Ascending aorta (tissue), 2 donors: Measurements from ENCODE around the gene FNDC4. TPM values are rescaled to one million over a fixed set of nuclear protein-coding genes. Genes with fewer than 3 reads are reported as not detected.

Experiments used
- DNase-seq, 2 donors: peaks; one replicate each; pipeline ENCODE4 v3.0.0-alpha.2; 2019; ENCODE audit warnings: low spot score in 2 of 2
- H3K27ac ChIP-seq, 2 donors: fragments of 200-600 bp; sonication (generic); one replicate each; pipeline ENCODE4 v1.5.1; 2016 to 2017; ENCODE audit warnings: mild to moderate bottlenecking in 1 of 2
- H3K27me3 ChIP-seq: fragments of 200-600 bp; sonication (generic); one replicate; pipeline ENCODE4 v1.5.1; 2017
- H3K36me3 ChIP-seq, 2 donors: fragments of 200-600 bp; sonication (generic); one replicate each; pipeline ENCODE4 v1.5.1; 2016
- H3K4me1 ChIP-seq, 2 donors: fragments of 200-600 bp; sonication (generic); one replicate each; pipeline ENCODE4 v1.5.1; 2016 to 2017; ENCODE audit warnings: mild to moderate bottlenecking in 1 of 2
- H3K4me3 ChIP-seq, 2 donors: fragments of 200-600 bp; sonication (generic); one replicate each; pipeline ENCODE4 v1.5.1; 2016 to 2017; ENCODE audit warnings: mild to moderate bottlenecking in 1 of 2
- H3K9me3 ChIP-seq, 2 donors: fragments of 200-600 bp; sonication (generic); one replicate each; pipeline ENCODE4 v1.5.1; 2016
- CTCF ChIP-seq, 3 experiments: fragments of 200-600 bp in 2 of 3; fragments of 450-650 bp in 1 of 3; sonication (generic) in 2 of 3; IDR thresholded peaks; one replicate each; pipeline ENCODE4 v1.5.1; 2016 to 2019; ENCODE audit warnings: antibody characterized with exemption in 3 of 3, mild to moderate bottlenecking in 1 of 3, moderate library complexity in 1 of 3
- intact Hi-C: fragments of 100-400 bp; cut with DNase I; formaldehyde crosslinking; loops from one replicate; pipeline ENCODE4 v1.15.1; 2023
- total RNA-seq: library from RNA; depleted of rRNA; stranded (reverse); fragments of >200 nt; gene quantifications from one replicate; pipeline ENCODE4 v1.1.0, GENCODE V29; 2016

Gene FNDC4
- total RNA-seq, 1 donor from 2014 or later, result 18.1 TPM

DNA sequence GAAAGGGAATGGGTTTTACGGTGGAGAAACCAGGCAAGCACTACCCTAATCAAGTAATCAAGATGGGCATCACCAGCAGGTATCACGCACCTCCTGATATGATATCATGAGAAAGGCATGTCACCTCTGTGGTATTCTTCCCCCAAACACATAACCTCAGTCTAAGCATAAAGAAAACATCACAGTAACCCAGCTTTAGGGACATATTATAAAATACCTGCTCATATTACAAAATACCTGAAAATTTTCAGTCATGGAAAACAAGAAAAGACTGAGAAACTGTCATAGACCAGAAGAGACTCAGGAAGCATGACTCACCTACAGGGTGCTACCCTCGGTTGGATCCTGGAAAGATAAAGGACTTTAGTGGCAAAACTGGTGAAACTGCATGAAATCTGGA is 32.2 kb upstream of the FNDC4 start:
- no peaks in the 10 kb centered on the region for H3K9me3 ChIP-seq
- no peaks in the 10 kb centered on the region for H3K4me1 ChIP-seq
- H3K36me3 ChIP-seq, result no peaks in the 10 kb centered on the region
- no peaks in the 10 kb centered on the region for H3K27me3 ChIP-seq
- no peak overlapping the region for H3K27ac ChIP-seq
- intact Hi-C loops, result no loop called here
- H3K4me3 ChIP-seq, result no peak overlapping the region
- no peak for TF ChIP-seq CTCF (IDR thresholded peaks at IDR 0.05)
- DNase-seq, result no peak

GRCh38 chr2:27522400-27522945 is 27.5 kb upstream of the FNDC4 start:
- Histone ChIP-seq H3K4me3 (no peak overlapping the region), H3K27me3 (no peaks in the 10 kb centered on the region), H3K27ac (no peak overlapping the region), H3K4me1 (no peaks in the 10 kb centered on the region), H3K9me3 (no peaks in the 10 kb centered on the region), H3K36me3 (no peaks in the 10 kb centered on the region)
- DNase-seq, result no peak
- intact Hi-C loops, result no loop called here
- TF ChIP-seq CTCF (IDR thresholded peaks at IDR 0.05), result no peak

GRCh38 chr2:27520316-27520715 is 25.3 kb upstream of the FNDC4 start:
- H3K27ac ChIP-seq, result no peak overlapping the region
- intact Hi-C loops, result no loop called here
- no peak for DNase-seq
- no peak for TF ChIP-seq CTCF (IDR thresholded peaks at IDR 0.05)
- H3K9me3 ChIP-seq, result no peaks in the 10 kb centered on the region
- H3K27me3 ChIP-seq, result no peaks in the 10 kb centered on the region
- no peaks in the 10 kb centered on the region for H3K36me3 ChIP-seq
- H3K4me1 ChIP-seq, result no peaks in the 10 kb centered on the region
- no peak overlapping the region for H3K4me3 ChIP-seq

DNA sequence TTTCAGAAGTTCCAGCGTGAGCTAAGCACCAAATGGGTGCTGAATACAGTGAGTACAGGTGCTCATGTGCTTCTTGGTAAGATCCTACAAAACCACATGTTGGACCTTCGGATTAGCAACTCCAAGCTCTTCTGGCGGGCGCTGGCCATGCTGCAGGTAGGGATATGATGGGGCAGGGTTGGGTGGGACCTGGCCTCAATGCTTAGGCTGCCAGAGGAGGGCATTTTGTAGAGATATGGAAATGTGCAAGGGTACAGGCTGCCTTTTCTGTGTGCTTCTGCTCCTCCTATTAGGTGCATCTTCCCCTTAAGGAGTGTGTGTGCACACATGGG is 23.7 kb upstream of the FNDC4 start:
- no peaks in the 10 kb centered on the region for H3K4me1 ChIP-seq
- intact Hi-C loops, result no loop called here
- no peak overlapping the region for H3K4me3 ChIP-seq
- H3K36me3 ChIP-seq, result no peaks in the 10 kb centered on the region
- no peaks in the 10 kb centered on the region for H3K9me3 ChIP-seq
- no peak overlapping the region for H3K27ac ChIP-seq
- no peaks in the 10 kb centered on the region for H3K27me3 ChIP-seq
- no peak for DNase-seq
- TF ChIP-seq CTCF (IDR thresholded peaks at IDR 0.05), result no peak

DNA sequence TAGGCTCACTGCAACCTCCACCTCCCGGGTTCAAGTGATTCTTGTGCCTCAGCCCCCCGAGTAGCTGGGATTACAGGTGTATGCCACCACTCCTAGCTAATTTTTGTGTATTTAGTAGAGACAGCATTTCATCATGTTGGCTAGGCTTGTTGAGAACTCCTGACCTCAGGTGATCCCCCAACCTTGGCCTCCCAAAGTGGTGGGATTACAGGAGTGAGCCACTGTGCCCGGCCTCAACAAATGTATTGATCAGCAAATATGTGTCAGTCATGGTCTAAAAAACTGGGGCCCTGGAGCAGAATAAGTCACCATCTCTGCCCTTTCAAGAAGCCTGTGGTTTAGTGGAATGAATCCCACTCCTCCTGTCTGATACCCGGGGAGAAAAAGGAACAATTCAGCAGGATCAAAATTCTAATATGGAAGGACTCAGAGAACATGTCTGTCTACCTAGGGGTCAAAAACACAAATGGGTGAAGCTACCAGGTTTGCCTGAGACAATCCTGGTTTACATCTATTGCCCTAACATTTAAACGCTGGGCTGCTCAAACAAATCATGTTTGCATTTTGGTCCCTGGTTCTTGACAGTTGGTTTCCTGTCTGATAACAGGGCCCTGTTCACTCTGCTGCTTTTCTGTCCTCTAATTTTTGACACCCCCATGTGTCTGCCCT is 23.2 kb upstream of the FNDC4 start:
- Histone ChIP-seq H3K9me3 (no peaks in the 10 kb centered on the region), H3K4me1 (no peaks in the 10 kb centered on the region), H3K27ac (no peak overlapping the region), H3K27me3 (no peaks in the 10 kb centered on the region), H3K4me3 (no peak overlapping the region), H3K36me3 (no peaks in the 10 kb centered on the region)
- TF ChIP-seq CTCF (IDR thresholded peaks at IDR 0.05), result no peak
- intact Hi-C loops, result no loop called here
- no peak for DNase-seq

DNA sequence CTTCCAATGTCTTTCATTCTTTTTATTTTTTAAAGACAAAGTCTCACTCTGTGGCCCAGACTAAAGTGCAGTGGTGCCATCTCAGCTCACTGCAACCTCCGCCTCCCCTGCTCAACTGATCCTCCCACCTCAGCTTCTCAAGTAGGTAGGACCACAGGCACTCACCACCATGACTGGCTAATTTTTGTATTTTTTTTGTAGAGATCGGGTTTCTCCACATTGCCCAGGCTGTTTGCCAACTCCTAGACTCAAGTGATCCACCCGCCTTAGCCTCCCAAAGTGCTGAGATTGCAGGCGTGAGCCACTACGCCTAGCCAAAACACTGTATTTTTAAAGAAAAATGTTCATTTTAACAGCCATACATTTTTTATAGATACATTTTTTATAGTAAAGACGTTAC is 14.3 kb upstream of the FNDC4 start:
- no peaks in the 10 kb centered on the region for H3K27me3 ChIP-seq
- no peak for DNase-seq
- no peaks in the 10 kb centered on the region for H3K4me1 ChIP-seq
- no peak overlapping the region for H3K27ac ChIP-seq
- no peaks in the 10 kb centered on the region for H3K9me3 ChIP-seq
- intact Hi-C loops, result no loop called here
- no peak overlapping the region for H3K4me3 ChIP-seq
- no peaks in the 10 kb centered on the region for H3K36me3 ChIP-seq
- no peak for TF ChIP-seq CTCF (IDR thresholded peaks at IDR 0.05)
